Aorta (tissue), 5 donors: ENCODE data around the gene TMEM156. TPM values are rescaled to one million over a fixed set of nuclear protein-coding genes. Genes with fewer than 3 reads are reported as not detected.

Experiments
- ATAC-seq: fragments of 200-7000 bp; cut with Tn5 transposase; one replicate; pipeline ENCODE4 v1.9.1; 2022; ENCODE audit warnings: moderate library complexity; ENCODE audit not compliant: low FRiP score
- DNase-seq, 2 donors: peaks; one replicate each; pipeline ENCODE4 v3.0.0-alpha.2; 2020
- H3K27ac ChIP-seq, 2 donors: one replicate each; pipeline ENCODE4 v1.5.1; 2013; ENCODE audit warnings: low read length in 2 of 2, mild to moderate bottlenecking in 2 of 2, moderate library complexity in 2 of 2, control low read depth in 1 of 2, inconsistent platforms in 1 of 2, low read depth in 1 of 2
- H3K27me3 ChIP-seq, 2 donors: one replicate each; pipeline ENCODE4 v1.6.1; 2013; ENCODE audit warnings: control low read depth in 1 of 2, low read length in 1 of 2, mild to moderate bottlenecking in 1 of 2, moderate library complexity in 1 of 2; ENCODE audit not compliant: insufficient read depth in 2 of 2, control insufficient read depth in 1 of 2
- H3K36me3 ChIP-seq, 2 donors: one replicate each; pipeline ENCODE4 v1.6.1; 2013; ENCODE audit warnings: control low read depth in 1 of 2, low read length in 1 of 2, mild to moderate bottlenecking in 1 of 2; ENCODE audit not compliant: insufficient read depth in 2 of 2, control insufficient read depth in 1 of 2
- H3K4me1 ChIP-seq, 2 donors: one replicate each; pipeline ENCODE4 v1.6.1; 2013; ENCODE audit warnings: low read length in 2 of 2, control low read depth in 1 of 2, mild to moderate bottlenecking in 1 of 2, moderate library complexity in 1 of 2; ENCODE audit not compliant: insufficient read depth in 2 of 2, control insufficient read depth in 1 of 2
- H3K4me3 ChIP-seq, 2 donors: one replicate each; pipeline ENCODE4 v1.5.1; 2013; ENCODE audit warnings: low read length in 2 of 2, control low read depth in 1 of 2, mild to moderate bottlenecking in 1 of 2
- H3K9me3 ChIP-seq: one replicate; pipeline ENCODE4 v1.6.1; 2013; ENCODE audit warnings: mild to moderate bottlenecking, low read length; ENCODE audit not compliant: control insufficient read depth
- WGBS, 2 donors: extraction: QIAGEN DNeasy Blood & Tissue Kit; methylation state at CpG; one replicate each; pipeline ENCODE4 v1.1.7; 2013; 5-methylcytosine and 5-hydroxymethylcytosine counted together
- intact Hi-C, 2 donors: fragments of 100-400 bp; cut with DNase I; formaldehyde crosslinking; loops; one replicate each; pipeline versions ENCODE4 v1.14.2 to v1.15.0; 2022
- long read RNA-seq, 2 donors: library from polyadenylated mRNA; unstranded; transcript quantifications; one replicate each; pipeline ENCODE4 v2.0.0, GENCODE V29; 2020 to 2021
- polyA plus RNA-seq, 2 donors: library from polyadenylated mRNA; stranded (reverse); fragments of 200-250 nt; gene quantifications; one replicate each; pipeline ENCODE4 v1.2.3, GENCODE V29; 2013
- total RNA-seq, 2 donors: library from RNA; stranded (reverse); fragmentation: NEBNext Ultra II Directional; extraction: Animal tissue kit (Norgen Biotek cat#: 25700); gene quantifications; one replicate each; pipeline ENCODE4 v1.2.1, GENCODE V29; 2021
- donor health status: healthy with polysubstance abuse.
- donor health status: Bipolar disorder and iron deficiency.
- donor health status: DM: no; HTN: no; CAD: no.
- donor health status: DM: no; HTN: no; CAD: no.
- donor health status: DM: yes; HTN: yes; CAD: no.

TMEM156 gene, protein sequence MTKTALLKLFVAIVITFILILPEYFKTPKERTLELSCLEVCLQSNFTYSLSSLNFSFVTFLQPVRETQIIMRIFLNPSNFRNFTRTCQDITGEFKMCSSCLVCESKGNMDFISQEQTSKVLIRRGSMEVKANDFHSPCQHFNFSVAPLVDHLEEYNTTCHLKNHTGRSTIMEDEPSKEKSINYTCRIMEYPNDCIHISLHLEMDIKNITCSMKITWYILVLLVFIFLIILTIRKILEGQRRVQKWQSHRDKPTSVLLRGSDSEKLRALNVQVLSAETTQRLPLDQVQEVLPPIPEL
- under 1 TPM; 0.30 to 0.52 TPM for total RNA-seq
- under 1 TPM; 0.05 to 0.25 TPM for polyA plus RNA-seq
- long read RNA-seq, donor 1, result 0 reads
- long read RNA-seq, donor 2, result 0 reads

DNA sequence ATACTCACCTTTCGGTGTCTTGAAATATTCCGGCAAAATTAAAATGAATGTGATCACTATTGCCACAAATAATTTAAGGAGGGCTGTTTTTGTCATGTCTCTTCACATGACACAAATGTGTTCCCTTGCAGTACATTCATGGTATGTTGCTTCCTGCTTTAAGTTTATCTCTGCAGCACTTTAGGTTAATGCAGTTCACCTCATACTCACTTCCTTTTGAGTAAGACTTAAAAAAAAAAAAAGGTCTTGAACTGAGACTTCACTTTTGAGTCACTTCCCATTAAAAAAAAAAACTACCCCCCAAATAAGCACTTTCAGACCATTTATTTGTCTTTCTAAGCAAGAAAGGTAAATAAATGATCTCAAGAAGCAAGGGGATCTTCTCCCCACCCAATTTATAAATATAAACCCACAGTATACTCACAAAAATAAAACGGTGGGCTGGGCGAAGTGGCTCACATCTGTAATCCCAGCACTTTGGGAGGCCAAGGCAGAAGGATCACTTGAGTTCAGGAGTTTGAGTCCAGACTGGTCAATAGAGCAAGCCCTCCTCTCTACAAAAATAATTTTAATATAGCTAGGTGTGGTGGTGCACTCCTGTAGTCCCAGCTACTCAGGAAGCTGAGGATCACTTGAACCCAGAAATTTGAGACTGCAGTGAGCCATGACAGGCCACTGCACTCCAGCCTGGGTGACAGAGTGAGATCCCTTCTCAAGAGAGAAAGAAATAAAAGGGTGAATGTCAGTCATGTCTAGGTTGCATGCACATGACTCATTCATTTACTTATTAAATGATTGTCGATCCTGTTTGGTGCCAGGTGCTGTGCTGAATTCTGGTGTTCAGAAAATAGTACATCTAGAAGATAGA, at the start of gene TMEM156:
TMEM156 (minus strand) TSS at position 192 of the 868 bp plus-strand sequence; CDS start at position 96, 96 bp downstream.
- H3K36me3 ChIP-seq, result no peaks in the 10 kb centered on the region
- peaks cover 0 to 3% of the 10 kb centered on the region in 2 donors for H3K4me1 ChIP-seq
- H3K27me3 ChIP-seq, result no peaks in the 10 kb centered on the region
- ATAC-seq, result no peak
- WGBS, 2 donors, result 81 to 84% methylated on average over 5 of the region's 5 CpGs
- no peaks in the 10 kb centered on the region for H3K9me3 ChIP-seq
- no peak within 1 kb of the TSS for H3K4me3 ChIP-seq
- DNase-seq, result no peak
- intact Hi-C loops, result no loop called here
- H3K27ac ChIP-seq, result no peak within 1 kb of the TSS

DNA sequence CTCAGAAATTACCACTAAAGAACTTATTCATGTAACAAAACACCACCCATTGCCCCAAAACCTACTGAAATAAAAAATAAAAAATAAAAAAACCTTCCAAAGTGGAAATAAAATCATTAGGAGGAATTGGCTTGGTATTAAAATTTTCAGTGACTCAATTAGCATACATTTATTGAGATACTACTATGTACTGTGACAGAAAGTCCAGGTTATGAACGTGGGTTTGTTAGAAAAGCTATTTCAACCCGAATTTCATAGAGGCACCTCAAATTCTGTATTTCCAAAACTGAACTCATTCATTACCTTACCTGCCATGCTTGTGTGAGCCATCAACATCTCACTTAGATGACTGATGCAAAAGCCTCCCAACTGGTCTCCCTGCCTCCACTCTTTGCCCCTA, 46.6 kb upstream of the TMEM156 start:
- Histone ChIP-seq H3K27me3 (no peaks in the 10 kb centered on the region), H3K4me3 (no peak overlapping the region), H3K36me3 (no peaks in the 10 kb centered on the region), H3K4me1 (no peaks in the 10 kb centered on the region), H3K27ac (no peak overlapping the region), H3K9me3 (no peaks in the 10 kb centered on the region)
- WGBS, 2 donors, result 96 to 97% methylated on average over 2 of the region's 2 CpGs
- intact Hi-C loops, result no loop called here
- DNase-seq, result no peak
- ATAC-seq, result no peak

DNA sequence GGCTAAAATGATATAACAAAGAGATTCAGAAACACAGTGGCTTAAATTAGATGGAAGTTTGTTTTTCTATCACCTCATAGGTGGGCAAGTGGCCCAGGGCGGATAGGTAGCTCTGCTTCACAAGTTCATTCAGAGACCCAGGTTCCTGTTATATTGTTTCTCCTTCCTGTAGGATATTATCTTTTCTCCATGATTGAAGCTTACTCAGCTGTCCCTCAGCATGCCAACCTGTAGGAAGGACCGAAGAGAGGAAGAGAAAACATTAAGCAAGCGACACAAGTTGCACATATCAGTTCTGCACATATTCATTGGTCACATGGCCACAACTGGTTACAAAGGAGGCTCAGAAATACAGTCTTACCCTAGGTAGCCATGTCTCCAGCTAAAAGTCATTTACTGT, 36.7 kb upstream of the TMEM156 start:
- Histone ChIP-seq H3K27me3 (no peaks in the 10 kb centered on the region), H3K9me3 (no peaks in the 10 kb centered on the region), H3K4me1 (no peaks in the 10 kb centered on the region), H3K27ac (no peak overlapping the region), H3K36me3 (no peaks in the 10 kb centered on the region), H3K4me3 (no peak overlapping the region)
- intact Hi-C loops, result no loop called here
- no peak for ATAC-seq
- no peak for DNase-seq
- WGBS, 2 donors, result 95% methylated on average over 3 of the region's 3 CpGs

DNA sequence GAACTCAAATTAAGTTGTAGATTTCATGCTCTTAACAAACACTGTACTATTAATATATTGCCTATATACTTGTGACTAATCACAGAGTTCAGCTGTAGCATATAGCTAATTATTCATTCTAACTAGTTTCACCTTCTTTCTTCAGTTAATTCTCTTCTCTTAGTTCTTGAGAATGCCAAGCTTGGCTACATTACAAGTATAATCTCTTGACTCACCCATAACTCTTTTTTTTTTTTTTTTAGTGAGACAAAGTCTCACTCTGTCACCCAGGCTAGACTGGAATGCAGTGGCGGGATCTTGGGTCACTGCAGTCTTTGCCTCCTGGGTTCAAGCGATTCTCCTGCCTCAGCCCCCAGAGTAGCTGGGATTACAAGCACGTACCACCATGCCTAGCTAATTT, 35.2 kb upstream of the TMEM156 start:
- no peaks in the 10 kb centered on the region for H3K9me3 ChIP-seq
- intact Hi-C loops, result no loop called here
- no peak for DNase-seq
- 80% methylated on average over 3 of the region's 3 CpGs for WGBS, 2 donors
- H3K4me3 ChIP-seq, result no peak overlapping the region
- no peak for ATAC-seq
- H3K27ac ChIP-seq, result no peak overlapping the region
- no peaks in the 10 kb centered on the region for H3K4me1 ChIP-seq
- no peaks in the 10 kb centered on the region for H3K27me3 ChIP-seq
- no peaks in the 10 kb centered on the region for H3K36me3 ChIP-seq

DNA sequence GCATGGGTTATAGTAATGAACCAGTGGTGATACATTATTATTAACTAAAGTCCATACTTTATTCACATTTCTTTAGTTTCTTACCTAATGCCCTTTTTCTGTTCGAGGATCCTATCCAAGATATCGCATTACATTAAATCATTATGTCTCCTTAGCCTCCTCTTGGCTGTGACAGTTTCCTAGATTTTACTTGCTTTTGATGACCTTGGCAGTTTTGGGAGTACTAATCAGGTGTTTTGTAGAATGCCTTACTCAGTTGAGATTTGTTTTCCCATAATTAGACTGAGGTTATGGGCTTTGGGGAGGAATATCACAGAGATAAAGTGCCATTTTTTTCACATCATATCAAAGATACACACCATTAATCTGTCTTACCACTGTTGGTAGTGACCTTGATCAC, 34.8 kb upstream of the TMEM156 start:
- WGBS, 2 donors, result 91 to 96% methylated on average over 2 of the region's 2 CpGs
- DNase-seq, result no peak
- intact Hi-C loops, result no loop called here

DNA sequence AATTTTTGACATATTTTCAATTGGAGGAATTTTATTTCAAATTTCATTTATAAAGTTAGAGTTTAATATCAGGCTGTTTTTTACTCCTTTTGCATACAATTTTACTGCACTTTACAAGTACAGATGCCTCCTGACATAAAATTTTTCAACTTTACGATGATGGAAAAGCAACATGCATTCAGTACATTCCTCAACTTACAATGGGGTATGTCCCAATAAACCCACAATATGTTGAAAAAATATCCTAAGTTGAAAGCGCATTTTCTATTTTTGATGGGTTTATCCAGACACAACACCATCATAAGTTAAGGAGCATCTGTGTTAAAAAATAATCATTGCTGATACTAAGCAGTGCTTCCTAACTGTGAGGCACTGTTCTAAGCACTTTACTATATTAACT, 34.2 kb upstream of the TMEM156 start:
- ATAC-seq (no peak), DNase-seq (no peak)
- H3K4me3 ChIP-seq, result no peak overlapping the region
- H3K9me3 ChIP-seq, result no peaks in the 10 kb centered on the region
- no peaks in the 10 kb centered on the region for H3K36me3 ChIP-seq
- no peaks in the 10 kb centered on the region for H3K4me1 ChIP-seq
- no peaks in the 10 kb centered on the region for H3K27me3 ChIP-seq
- intact Hi-C loops, result no loop called here
- 94 to 98% methylated on average over 2 of the region's 2 CpGs for WGBS, 2 donors
- H3K27ac ChIP-seq, result no peak overlapping the region

More for the DNA sequence above, 34.8 kb upstream of the TMEM156 start:
- Histone ChIP-seq H3K27ac (no peak overlapping the region), H3K4me1 (no peaks in the 10 kb centered on the region), H3K27me3 (no peaks in the 10 kb centered on the region), H3K9me3 (no peaks in the 10 kb centered on the region), H3K36me3 (no peaks in the 10 kb centered on the region), H3K4me3 (no peak overlapping the region)
- ATAC-seq, result no peak

DNA sequence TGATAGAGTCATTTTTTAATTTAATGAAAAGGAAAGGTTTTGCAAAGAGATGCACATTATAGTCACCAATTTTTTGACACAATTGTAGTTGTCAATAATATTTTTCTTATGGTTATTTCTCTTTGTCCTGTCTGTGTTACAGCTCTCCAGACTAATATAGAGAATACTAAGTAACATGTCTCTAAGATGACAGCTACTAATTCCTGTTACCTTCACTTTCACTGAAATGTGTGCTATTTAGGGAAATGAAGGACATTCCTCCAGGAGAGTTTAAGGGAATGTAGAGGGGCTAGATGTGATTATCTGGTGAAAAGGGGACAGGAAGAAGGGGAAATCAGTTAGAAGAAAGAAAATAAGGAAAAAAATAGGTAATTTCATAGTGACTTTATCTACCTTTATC, 31.2 kb upstream of the TMEM156 start:
- intact Hi-C loops, result no loop called here
- no peaks in the 10 kb centered on the region for H3K36me3 ChIP-seq
- H3K4me3 ChIP-seq, result no peak overlapping the region
- H3K9me3 ChIP-seq, result no peaks in the 10 kb centered on the region
- no peaks in the 10 kb centered on the region for H3K27me3 ChIP-seq
- DNase-seq, result no peak
- ATAC-seq, result no peak
- H3K4me1 ChIP-seq, result no peaks in the 10 kb centered on the region
- H3K27ac ChIP-seq, result no peak overlapping the region

DNA sequence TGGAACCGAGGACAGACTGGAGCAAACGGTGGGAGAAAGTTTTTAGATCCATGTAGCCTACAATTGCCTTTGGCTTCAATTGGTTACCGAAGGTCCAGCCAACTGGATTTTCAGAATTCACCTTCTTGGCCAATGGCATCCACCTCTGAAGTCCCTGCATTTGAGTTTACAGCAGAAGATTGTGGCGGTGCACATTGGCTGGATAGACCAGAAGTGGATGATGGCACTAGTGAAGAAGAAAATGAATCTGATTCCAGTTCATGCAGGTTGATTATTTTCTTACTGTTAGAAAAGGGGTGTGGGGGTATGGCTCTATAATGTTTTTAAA, 30.5 kb upstream of the TMEM156 start:
- Histone ChIP-seq H3K4me1 (no peaks in the 10 kb centered on the region), H3K27me3 (no peaks in the 10 kb centered on the region), H3K27ac (no peak overlapping the region), H3K36me3 (no peaks in the 10 kb centered on the region), H3K9me3 (no peaks in the 10 kb centered on the region), H3K4me3 (no peak overlapping the region)
- intact Hi-C loops, result no loop called here
- no peak for DNase-seq
- no peak for ATAC-seq
- WGBS, 2 donors, result 76 to 81% methylated on average over 4 of the region's 4 CpGs
